Transverse colon (tissue), 4 donors: ENCODE results near the gene STK40. TPM values are rescaled to one million over a fixed set of nuclear protein-coding genes. Genes with fewer than 3 reads are reported as not detected.

Source experiments
- DNase-seq: peaks from one replicate; pipeline ENCODE4 v3.0.0-alpha.2; 2019
- H3K27ac ChIP-seq, 4 donors: fragments of 200-600 bp; sonication (generic); 2 replicates each; pipeline ENCODE4 v1.5.1; 2016 to 2018; ENCODE audit warnings: inconsistent platforms in 4 of 4
- H3K27me3 ChIP-seq: fragments of 200-600 bp; sonication (generic); 2 replicates; pipeline ENCODE4 v1.5.1; 2017; ENCODE audit warnings: inconsistent platforms
- H3K36me3 ChIP-seq, 4 donors: fragments of 200-600 bp; sonication (generic); 2 replicates each; pipeline ENCODE4 v1.5.1; 2017 to 2019; ENCODE audit warnings: inconsistent platforms in 4 of 4
- H3K4me1 ChIP-seq, 4 donors: fragments of 200-600 bp; sonication (generic); 2 replicates each; pipeline ENCODE4 v1.5.1; 2017 to 2020; ENCODE audit warnings: inconsistent platforms in 4 of 4
- H3K4me3 ChIP-seq, 4 donors: fragments of 200-600 bp; sonication (generic); 1 replicate in 1 of 4; 2 replicates in 3 of 4; pipeline versions ENCODE4 v1.5.1 to v1.6.1; 2017 to 2019; ENCODE audit warnings: inconsistent platforms in 4 of 4
- H3K9me3 ChIP-seq, 2 donors: fragments of 200-600 bp; sonication (generic); 2 replicates each; pipeline ENCODE4 v1.5.1; 2017 to 2019; ENCODE audit warnings: inconsistent platforms in 2 of 2
- EP300 ChIP-seq: sonication (generic); formaldehyde crosslinking; IDR thresholded peaks from one replicate; pipeline ENCODE4 v1.6.1; 2017; ENCODE audit warnings: antibody characterized with exemption, low read depth
- POLR2A ChIP-seq: fragments of 450-650 bp; IDR thresholded peaks from one replicate; pipeline ENCODE4 v1.6.1; 2016; ENCODE audit warnings: antibody characterized with exemption, mild to moderate bottlenecking, moderate library complexity
- POLR2AphosphoS5 ChIP-seq, 3 donors: sonication (generic); formaldehyde crosslinking; IDR thresholded peaks; one replicate each; pipeline ENCODE4 v1.6.1; 2016; ENCODE audit warnings: antibody characterized with exemption in 3 of 3
- WGBS, 2 donors: methylation state at CpG; one replicate each; pipeline ENCODE4 v1.1.5; 2018; ENCODE audit warnings: low coverage in 1 of 2; 5-methylcytosine and 5-hydroxymethylcytosine counted together
- in situ Hi-C, 4 donors: fragments of 200-750 bp; cut with MboI; loops; one replicate each; pipeline versions ENCODE4 v1.15.0 to v1.15.1; 2017; ENCODE audit warnings: low sequenced_read_pairs in 3 of 4, low pct_ligation_motif_present in 1 of 4, low pct_unique_long_range_greater_than_20kb in 1 of 4
- intact Hi-C: fragments of 100-400 bp; cut with DNase I; formaldehyde crosslinking; loops from one replicate; pipeline ENCODE4 v1.15.1; 2023; ENCODE audit warnings: low total_unique reads
- total RNA-seq, 4 donors: library from RNA; depleted of rRNA; stranded (reverse); fragments of >200 nt; gene quantifications; one replicate each; pipeline ENCODE4 v1.1.0, GENCODE V29; 2016
- TF ChIP-seq, protein P1 (sequence below), 5 experiments: fragments of 200-600 bp in 3 of 5; fragments of 450-650 bp in 2 of 5; sonication (generic) in 3 of 5; IDR thresholded peaks; 1 replicate in 2 of 5; 2 replicates in 3 of 5; pipeline ENCODE4 v1.5.1; 2016 to 2017; ENCODE audit warnings: antibody characterized with exemption in 5 of 5, inconsistent platforms in 3 of 5, mild to moderate bottlenecking in 2 of 5, moderate library complexity in 1 of 5

The STK40 gene
- total RNA-seq, 4 donors from 2014 or later: 34.0 to 154 (median 44.3) TPM

DNA sequence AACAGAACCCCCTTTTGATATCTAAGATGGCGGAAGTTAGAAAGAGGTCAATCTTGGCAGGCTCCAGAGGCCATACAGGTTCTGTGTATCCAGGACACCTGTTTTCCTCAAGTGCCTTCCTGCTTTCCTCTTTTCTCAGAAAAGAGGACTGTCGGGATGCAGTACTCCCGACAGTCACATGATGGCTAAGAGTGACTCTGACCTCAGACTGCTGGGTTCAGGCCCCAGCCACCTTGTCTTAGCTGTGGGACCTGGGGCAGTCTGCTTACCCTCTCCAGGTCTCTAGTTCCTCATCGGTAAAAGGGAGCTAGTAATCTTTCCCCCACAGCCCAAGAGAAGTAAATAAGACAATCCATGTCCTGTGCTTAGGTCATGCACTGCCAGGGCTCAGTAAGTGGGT lies 29.9 kb downstream of the STK40 start:
- no peaks in the 10 kb centered on the region for H3K9me3 ChIP-seq
- peaks cover 0 to 29% (median 11%) of the 10 kb centered on the region in 4 donors for H3K36me3 ChIP-seq
- DNase-seq: no peak
- 82 to 100% methylated on average over 1 to 4 of the region's 4 CpGs for WGBS, 2 donors
- no peak overlapping the region for H3K27ac ChIP-seq
- in situ Hi-C loops (no loop called here), intact Hi-C loops (no loop called here)
- H3K27me3 ChIP-seq: no peaks in the 10 kb centered on the region
- TF ChIP-seq EP300: no peak
- TF ChIP-seq POLR2A: no peak
- no peak for TF ChIP-seq POLR2AphosphoS5 (IDR thresholded peaks at IDR 0.05)
- TF ChIP-seq, protein P1, sequence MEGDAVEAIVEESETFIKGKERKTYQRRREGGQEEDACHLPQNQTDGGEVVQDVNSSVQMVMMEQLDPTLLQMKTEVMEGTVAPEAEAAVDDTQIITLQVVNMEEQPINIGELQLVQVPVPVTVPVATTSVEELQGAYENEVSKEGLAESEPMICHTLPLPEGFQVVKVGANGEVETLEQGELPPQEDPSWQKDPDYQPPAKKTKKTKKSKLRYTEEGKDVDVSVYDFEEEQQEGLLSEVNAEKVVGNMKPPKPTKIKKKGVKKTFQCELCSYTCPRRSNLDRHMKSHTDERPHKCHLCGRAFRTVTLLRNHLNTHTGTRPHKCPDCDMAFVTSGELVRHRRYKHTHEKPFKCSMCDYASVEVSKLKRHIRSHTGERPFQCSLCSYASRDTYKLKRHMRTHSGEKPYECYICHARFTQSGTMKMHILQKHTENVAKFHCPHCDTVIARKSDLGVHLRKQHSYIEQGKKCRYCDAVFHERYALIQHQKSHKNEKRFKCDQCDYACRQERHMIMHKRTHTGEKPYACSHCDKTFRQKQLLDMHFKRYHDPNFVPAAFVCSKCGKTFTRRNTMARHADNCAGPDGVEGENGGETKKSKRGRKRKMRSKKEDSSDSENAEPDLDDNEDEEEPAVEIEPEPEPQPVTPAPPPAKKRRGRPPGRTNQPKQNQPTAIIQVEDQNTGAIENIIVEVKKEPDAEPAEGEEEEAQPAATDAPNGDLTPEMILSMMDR (IDR thresholded peaks at IDR 0.05): no peak
- peaks cover 4 to 15% (median 13%) of the 10 kb centered on the region in 4 donors for H3K4me1 ChIP-seq
- H3K4me3 ChIP-seq: no peak overlapping the region

DNA sequence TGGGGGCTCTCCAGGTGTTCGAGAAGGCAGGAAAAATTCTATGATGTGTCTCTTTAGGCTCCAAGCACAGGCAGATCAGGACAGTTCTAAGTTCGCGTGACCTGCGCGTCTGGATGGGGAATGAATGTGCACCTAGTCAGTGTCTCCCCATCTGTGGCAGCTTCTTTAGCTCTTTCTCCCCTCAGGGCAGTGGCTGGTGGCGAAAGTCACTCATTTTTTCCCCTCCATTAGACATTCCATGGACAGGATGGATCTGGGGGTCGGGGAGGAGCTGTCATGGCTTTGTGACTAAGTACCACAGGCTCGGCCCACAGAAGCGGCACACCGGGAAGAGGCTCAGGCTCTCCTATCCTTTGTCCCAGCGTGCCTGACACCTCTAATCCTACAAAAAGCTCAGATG lies 31.2 kb downstream of the STK40 start:
- 97% methylated on average over 11 of the region's 11 CpGs; no CpG with 5 or more reads in 1 of the 2 donors for WGBS, 2 donors
- no peaks in the 10 kb centered on the region for H3K27me3 ChIP-seq
- in situ Hi-C loops (no loop called here), intact Hi-C loops (no loop called here)
- no peak overlapping the region for H3K27ac ChIP-seq
- H3K4me1 ChIP-seq: peaks cover 4 to 28% (median 24%) of the 10 kb centered on the region in 4 donors
- no peaks in the 10 kb centered on the region for H3K9me3 ChIP-seq
- no peak for TF ChIP-seq POLR2AphosphoS5 (IDR thresholded peaks at IDR 0.05)
- no peak overlapping the region for H3K4me3 ChIP-seq
- DNase-seq: no peak
- H3K36me3 ChIP-seq: peaks cover 0 to 29% (median 11%) of the 10 kb centered on the region in 4 donors

DNA sequence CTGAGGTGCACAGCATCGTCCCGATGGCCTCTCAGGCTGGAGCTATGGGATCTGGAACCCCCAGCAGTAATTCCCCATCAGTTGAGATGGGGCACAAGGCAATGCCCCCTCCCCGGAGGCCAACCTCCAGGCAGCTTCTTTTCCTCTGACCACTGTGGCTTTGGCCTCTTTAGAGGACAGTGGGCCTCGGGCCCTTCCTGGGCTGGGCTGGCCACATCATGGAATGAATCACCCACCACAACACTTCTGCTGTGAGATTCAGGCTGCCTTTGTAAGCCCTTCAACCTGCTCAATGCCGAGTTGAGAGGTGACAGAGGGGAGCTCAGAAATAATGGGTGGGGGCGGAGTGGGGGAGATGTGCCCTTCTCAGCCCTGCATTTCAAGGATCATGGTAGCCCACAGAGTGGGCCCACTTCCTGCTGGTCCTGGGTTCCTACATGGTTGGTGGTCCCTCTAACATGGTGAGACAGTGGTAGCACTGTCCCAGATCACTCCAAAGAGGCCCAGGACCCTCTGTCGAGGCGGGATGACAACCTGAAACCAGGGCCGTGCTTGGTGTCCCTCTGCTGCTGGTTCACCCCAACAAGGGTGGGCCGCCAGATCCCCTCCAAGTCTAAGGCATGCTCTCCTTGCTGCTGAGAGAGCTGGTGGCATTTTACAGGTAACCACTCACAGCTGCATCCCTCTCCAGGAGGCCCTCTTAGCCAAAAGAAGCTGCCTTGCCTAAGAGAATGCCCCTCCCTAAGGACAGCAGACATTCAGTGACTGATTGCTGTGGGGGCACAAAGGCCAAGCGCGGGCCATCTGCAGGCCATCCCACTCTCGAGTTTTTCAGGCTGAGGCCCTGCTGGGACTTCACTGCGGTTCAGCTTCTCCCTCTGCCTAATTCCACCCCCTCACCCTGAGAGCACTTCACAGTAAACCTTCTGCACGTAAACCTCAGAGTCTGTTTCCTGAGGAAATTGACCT lies 32.5 kb downstream of the STK40 start:
- no peak overlapping the region for H3K4me3 ChIP-seq
- H3K36me3 ChIP-seq: peaks cover 0 to 24% (median 9%) of the 10 kb centered on the region in 4 donors
- in situ Hi-C loops (no loop called here), intact Hi-C loops (no loop called here)
- no peak overlapping the region for H3K27ac ChIP-seq
- H3K9me3 ChIP-seq: no peaks in the 10 kb centered on the region
- TF ChIP-seq POLR2AphosphoS5 (IDR thresholded peaks at IDR 0.05) (no peak), EP300 (no peak), POLR2A (no peak)
- TF ChIP-seq, protein P1 (IDR thresholded peaks at IDR 0.05): no peak
- 86% methylated on average over 15 of the region's 15 CpGs; no CpG with 5 or more reads in 1 of the 2 donors for WGBS, 2 donors
- peaks cover 4 to 31% (median 28%) of the 10 kb centered on the region in 4 donors for H3K4me1 ChIP-seq
- DNase-seq: no peak
- H3K27me3 ChIP-seq: no peaks in the 10 kb centered on the region

DNA sequence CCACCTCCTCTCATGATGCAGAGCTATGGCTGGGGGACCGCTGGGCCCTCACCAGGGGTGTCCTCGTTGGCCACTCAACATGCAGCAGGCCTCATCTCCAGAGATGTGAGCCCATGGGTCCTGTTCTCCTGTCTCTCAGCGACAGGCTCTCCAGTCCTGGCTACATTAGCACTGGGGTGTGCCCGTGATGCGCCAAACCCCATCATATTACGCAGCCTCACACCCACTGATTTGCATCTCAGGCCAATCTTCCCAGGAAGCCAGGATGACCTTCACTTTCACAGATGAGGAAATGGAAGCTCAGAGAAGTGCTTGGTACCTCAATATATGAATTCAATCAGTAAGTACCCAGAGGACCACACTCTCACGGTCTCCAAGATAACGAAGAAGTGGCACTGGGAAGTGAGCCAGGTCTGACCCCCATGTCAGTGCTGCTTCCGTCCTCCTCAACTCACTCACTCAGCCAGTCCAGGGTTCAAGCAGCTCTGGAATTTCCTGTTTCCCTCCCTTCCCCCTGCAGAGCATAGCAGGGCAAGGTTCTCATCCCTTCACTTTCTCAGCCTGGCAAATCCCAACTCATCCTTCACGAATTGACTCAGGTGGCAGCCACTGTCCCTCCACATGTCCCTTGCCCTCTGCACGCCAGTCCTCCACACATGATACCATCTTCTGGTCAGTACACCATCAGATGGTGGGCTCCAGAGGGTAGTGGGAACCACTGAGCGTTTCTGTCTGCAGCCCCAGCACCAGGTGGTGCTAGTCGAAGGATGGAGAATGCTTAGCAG lies 33.4 kb downstream of the STK40 start:
- H3K4me3 ChIP-seq: no peak overlapping the region
- DNase-seq: no peak
- H3K36me3 ChIP-seq: peaks cover 0 to 24% (median 6%) of the 10 kb centered on the region in 4 donors
- 87 to 93% methylated on average over 3 to 13 of the region's 13 CpGs for WGBS, 2 donors
- peak overlapping the region; percentile 57 to 75 (median 64) for H3K27ac ChIP-seq
- intact Hi-C loops: no loop called here
- no peaks in the 10 kb centered on the region for H3K27me3 ChIP-seq
- TF ChIP-seq EP300 (no peak), POLR2A (no peak), POLR2AphosphoS5 (IDR thresholded peaks at IDR 0.05) (no peak)
- TF ChIP-seq, protein P1 (IDR thresholded peaks at IDR 0.05): no peak
- H3K4me1 ChIP-seq: peaks cover 4 to 31% (median 28%) of the 10 kb centered on the region in 4 donors
- in situ Hi-C loops: no loop called here
- no peaks in the 10 kb centered on the region for H3K9me3 ChIP-seq
